SK-N-MC (cell line): ENCODE data around the gene DDX31.
"Not testable (repeated sequence)": the region's sequence is repeated elsewhere in the genome, so short reads cannot be mapped to it uniquely, and the experiment has no call there.

Source experiments
- DNase-seq: peaks from one replicate; pipeline ENCODE4 v3.0.0-alpha.2; 2011; ENCODE audit warnings: low read depth, low spot score
- H3K27ac ChIP-seq: fragments of 200-600 bp; sonication (generic); 2 replicates; pipeline ENCODE4 v1.5.1; 2016; ENCODE audit warnings: mixed run types
- H3K36me3 ChIP-seq: fragments of 200-600 bp; sonication (generic); 2 replicates; pipeline ENCODE4 v1.6.1; 2017; ENCODE audit warnings: antibody characterized with exemption, low read length, mixed read lengths; ENCODE audit not compliant: insufficient read depth
- H3K4me3 ChIP-seq: fragments of 200-600 bp; sonication (generic); 2 replicates; pipeline ENCODE4 v1.5.1; 2016
- H3K9ac ChIP-seq: fragments of 200-600 bp; sonication (generic); 2 replicates; pipeline ENCODE4 v1.8.0; 2017; ENCODE audit warnings: mixed run types, mixed read lengths; ENCODE audit not compliant: insufficient read length
- H3K9me3 ChIP-seq: fragments of 200-600 bp; sonication (generic); 2 replicates; pipeline ENCODE4 v1.6.1; 2017; ENCODE audit warnings: low read depth, mild to moderate bottlenecking, antibody characterized with exemption, low read length, moderate library complexity, mixed read lengths
- EZH2 ChIP-seq: fragments of 200-600 bp; sonication (generic); IDR thresholded peaks from one replicate; pipeline ENCODE4 v1.6.1; 2017; ENCODE audit warnings: antibody characterized with exemption
- FOXP2 ChIP-seq: optimal IDR thresholded peaks from 2 replicates; pipeline ENCODE3; 2011; ENCODE audit warnings: mild to moderate bottlenecking, moderate library complexity; ENCODE audit not compliant: insufficient read depth; ENCODE audit errors: extremely low read length, control extremely low read depth
- POLR2AphosphoS5 ChIP-seq: IDR thresholded peaks from 2 replicates; pipeline ENCODE4 v1.6.1; 2012; ENCODE audit warnings: mild to moderate bottlenecking, low read depth, low read length, borderline replicate concordance

DDX31 gene

GRCh38 chr9:132579427-132579798, 90.4 kb downstream of the DDX31 start:
- Histone ChIP-seq H3K9me3 (no peaks in the 10 kb centered on the region), H3K9ac (no peak overlapping the region), H3K27ac (no peak overlapping the region), H3K4me3 (no peak overlapping the region), H3K36me3 (no peaks in the 10 kb centered on the region)
- no peak for DNase-seq
- TF ChIP-seq EZH2 = no peak
- TF ChIP-seq POLR2AphosphoS5 = no peak
- no peak for TF ChIP-seq FOXP2

DNA sequence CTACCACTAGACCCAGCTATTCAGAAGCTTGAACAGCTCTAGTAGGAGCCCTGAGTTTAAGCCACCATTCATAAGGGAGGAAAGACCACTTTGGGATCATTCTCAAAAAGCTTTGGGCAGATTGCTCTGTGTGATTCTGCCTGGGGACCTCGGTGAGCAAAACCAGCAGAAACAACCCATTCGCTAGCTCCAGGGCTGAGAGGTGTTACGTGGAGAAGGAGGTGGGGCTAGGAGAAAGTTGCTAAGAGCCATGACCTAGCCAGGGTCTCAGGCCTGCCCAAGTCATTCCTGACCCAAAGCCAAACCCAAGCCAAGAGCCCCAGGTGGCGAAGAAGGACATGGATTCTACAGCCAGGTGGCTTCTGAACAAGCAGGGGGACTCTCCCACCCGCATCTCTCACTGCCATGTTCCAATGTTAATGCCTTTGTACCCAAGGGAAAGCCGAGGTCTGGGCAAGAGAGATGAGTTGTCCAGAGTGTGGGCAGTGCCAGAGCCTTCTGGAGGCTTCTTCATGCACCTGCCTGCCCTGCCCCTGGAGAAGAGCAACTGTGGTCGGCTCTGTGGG, 91.3 kb downstream of the DDX31 start:
- Histone ChIP-seq H3K36me3 (no peaks in the 10 kb centered on the region), H3K9ac (no peak overlapping the region), H3K9me3 (no peaks in the 10 kb centered on the region), H3K4me3 (no peak overlapping the region), H3K27ac (no peak overlapping the region)
- no peak for TF ChIP-seq EZH2
- TF ChIP-seq POLR2AphosphoS5 = no peak
- TF ChIP-seq FOXP2 = no peak
- no peak for DNase-seq

GRCh38 chr9:132577119-132577518, 92.7 kb downstream of the DDX31 start:
- TF ChIP-seq EZH2 (no peak), POLR2AphosphoS5 (no peak), FOXP2 (no peak)

DNA sequence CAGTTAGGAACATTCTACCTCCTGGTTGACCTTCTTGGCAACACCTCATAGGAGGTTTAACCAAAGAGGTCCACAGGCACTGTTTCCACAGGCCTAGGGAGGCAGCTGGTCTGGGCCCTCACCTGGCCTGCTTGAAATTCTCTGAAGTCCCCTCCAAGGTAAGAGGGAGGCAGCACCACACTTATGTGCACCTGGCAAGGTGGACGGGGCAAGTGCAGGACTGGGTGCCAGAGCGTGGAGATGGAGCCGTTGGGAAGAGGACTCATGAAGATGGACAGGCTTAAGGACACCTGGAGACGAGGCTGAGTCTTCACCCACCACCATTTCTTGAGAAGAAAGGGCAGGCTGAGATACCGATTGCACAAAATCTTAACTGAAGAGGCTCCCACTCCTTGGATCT, 94.0 kb downstream of the DDX31 start:
- Histone ChIP-seq H3K36me3 (no peaks in the 10 kb centered on the region), H3K9ac (no peak overlapping the region), H3K4me3 (no peak overlapping the region), H3K9me3 (no peaks in the 10 kb centered on the region), H3K27ac (no peak overlapping the region)
- DNase-seq = no peak
- TF ChIP-seq POLR2AphosphoS5 (no peak), FOXP2 (no peak), EZH2 (no peak)

More at GRCh38 chr9:132577119-132577518, 92.7 kb downstream of the DDX31 start:
- Histone ChIP-seq H3K9me3 (no peaks in the 10 kb centered on the region), H3K36me3 (no peaks in the 10 kb centered on the region), H3K4me3 (no peak overlapping the region), H3K27ac (no peak overlapping the region), H3K9ac (no peak overlapping the region)
- DNase-seq = no peak

DNA sequence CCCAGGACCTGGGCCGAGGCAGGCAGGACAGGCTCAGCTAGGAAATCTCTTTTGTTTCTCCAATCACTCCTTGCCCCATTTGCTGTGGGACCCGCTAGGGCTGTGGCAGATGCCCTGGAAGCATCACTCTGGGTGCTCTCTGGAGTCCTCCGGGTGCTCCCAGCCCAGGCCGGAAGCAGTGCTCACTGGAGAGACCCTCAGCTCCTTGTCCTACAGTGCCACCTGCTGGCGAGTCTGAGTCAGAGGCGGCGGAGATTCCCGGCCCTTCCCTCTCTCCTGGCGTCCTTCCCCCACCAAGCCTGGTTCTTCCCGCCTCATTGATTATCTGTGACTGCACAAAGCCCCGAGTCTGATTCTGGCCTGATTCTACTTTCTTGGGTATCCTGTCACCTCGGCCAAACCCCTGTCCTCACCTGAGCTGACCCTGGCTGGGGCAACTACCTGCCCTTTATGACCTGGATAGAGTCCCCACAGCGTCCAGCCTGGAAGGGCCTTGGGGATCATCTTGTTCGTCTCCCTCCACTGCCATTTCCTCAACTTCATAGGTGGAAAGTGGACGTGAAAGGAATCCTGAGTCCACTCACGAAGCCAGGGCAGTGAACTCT, 94.7 kb downstream of the DDX31 start:
- no peak for DNase-seq
- no peak overlapping the region for H3K4me3 ChIP-seq

GRCh38 chr9:132572921-132573320, 96.9 kb downstream of the DDX31 start:
- no peak overlapping the region for H3K4me3 ChIP-seq
- H3K27ac ChIP-seq = no peak overlapping the region
- H3K9me3 ChIP-seq = no peaks in the 10 kb centered on the region
- DNase-seq = no peak
- H3K9ac ChIP-seq = no peak overlapping the region
- H3K36me3 ChIP-seq = no peaks in the 10 kb centered on the region
- TF ChIP-seq FOXP2 (no peak), EZH2 (no peak), POLR2AphosphoS5 (no peak)

More for the DNA sequence above, 94.7 kb downstream of the DDX31 start:
- no peak for TF ChIP-seq POLR2AphosphoS5
- no peak for TF ChIP-seq EZH2
- TF ChIP-seq FOXP2 = no peak
- no peak overlapping the region for H3K9ac ChIP-seq
- H3K36me3 ChIP-seq = no peaks in the 10 kb centered on the region
- no peak overlapping the region for H3K27ac ChIP-seq
- H3K9me3 ChIP-seq = no peaks in the 10 kb centered on the region

GRCh38 chr9:132571806-132572600, 97.8 kb downstream of the DDX31 start:
- H3K9ac ChIP-seq = no peak overlapping the region
- H3K4me3 ChIP-seq = no peak overlapping the region
- no peaks in the 10 kb centered on the region for H3K9me3 ChIP-seq
- TF ChIP-seq FOXP2 (no peak), EZH2 (no peak), POLR2AphosphoS5 (no peak)
- no peak overlapping the region for H3K27ac ChIP-seq
- DNase-seq = no peak
- H3K36me3 ChIP-seq = no peaks in the 10 kb centered on the region

- not testable (repeated sequence) for DNase-seq, H3K4me3 ChIP-seq, H3K9ac ChIP-seq, H3K9me3 ChIP-seq, H3K27ac ChIP-seq, H3K36me3 ChIP-seq
These were observed 101.0 kb downstream of the DDX31 start for GRCh38 chr9:132568787-132569186.
